ENCODE data around the gene PLPPR5.

- TF ChIP-seq CTCF (IDR thresholded peaks at IDR 0.05; ENCODE audit: insufficient read depth, low read length, poor library complexity, severe bottlenecking) (no peak), EZH2phosphoT487 (conservative IDR thresholded peaks at IDR 0.05; ENCODE audit: low read length) (no peak)
Observed at GRCh38 chr1:98898940-98899339, 105.7 kb downstream of the PLPPR5 start.

Measured in SU-DHL-6 (cell line).